HG02588 (cell line): Measurements from ENCODE around the gene PDE4D.
"Not testable (repeated sequence)": the region's sequence is repeated elsewhere in the genome, so short reads cannot be mapped to it uniquely, and the experiment has no call there.

Experiments used
- ATAC-seq: cut with Tn5 transposase; IDR thresholded peaks from one replicate; pipeline ENCODE4 v1.9.1; 2021; ENCODE audit warnings: mild to moderate bottlenecking, moderate library complexity; ENCODE audit not compliant: unreplicated experiment

Gene PDE4D

DNA sequence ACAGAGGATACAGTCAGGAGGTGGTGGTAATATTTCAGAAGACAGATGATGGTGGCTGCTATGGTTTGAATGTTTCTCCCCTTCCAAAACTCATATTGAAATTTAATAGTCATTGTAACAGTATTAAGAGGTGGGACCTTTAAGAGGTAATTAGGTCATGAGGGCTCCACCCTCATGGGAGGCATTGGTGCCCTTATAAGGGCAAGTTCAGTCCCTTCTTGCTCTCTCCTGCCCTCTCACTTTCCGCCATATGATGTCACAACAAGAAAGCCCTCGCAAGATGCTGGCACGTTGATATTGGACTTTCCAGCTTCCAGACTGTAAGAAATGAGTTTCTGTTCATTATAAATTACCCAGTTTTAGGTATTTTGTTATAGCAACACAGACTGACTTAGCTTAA is 274.9 kb downstream of the PDE4D start:
- ATAC-seq: no peak

GRCh38 chr5:59617186-59617771 is 276.2 kb downstream of the PDE4D start:
- no peak for ATAC-seq

DNA sequence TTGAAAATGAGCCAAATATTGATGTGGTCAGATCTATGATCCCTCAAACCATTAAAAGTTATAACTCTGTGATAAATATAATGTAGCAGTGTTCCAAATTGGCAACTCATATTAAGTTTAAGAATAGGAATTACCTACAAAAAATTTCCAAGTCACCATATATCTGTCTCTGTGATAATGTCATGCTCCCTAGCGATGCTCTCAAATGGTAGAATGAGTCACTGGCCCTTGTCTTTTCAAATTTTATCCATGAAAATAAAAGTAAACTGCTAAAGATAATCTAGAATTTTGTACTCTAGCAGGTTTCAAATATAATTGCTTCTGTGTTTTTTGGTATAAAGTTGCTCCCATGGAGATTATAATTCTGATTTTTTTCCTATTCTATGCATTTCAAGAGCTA is 277.1 kb downstream of the PDE4D start:
- ATAC-seq: no peak

- ATAC-seq: no peak
These were observed 278.3 kb downstream of the PDE4D start for GRCh38 chr5:59615272-59615671.

GRCh38 chr5:59609501-59610265 is 283.8 kb downstream of the PDE4D start:
- no peak for ATAC-seq

DNA sequence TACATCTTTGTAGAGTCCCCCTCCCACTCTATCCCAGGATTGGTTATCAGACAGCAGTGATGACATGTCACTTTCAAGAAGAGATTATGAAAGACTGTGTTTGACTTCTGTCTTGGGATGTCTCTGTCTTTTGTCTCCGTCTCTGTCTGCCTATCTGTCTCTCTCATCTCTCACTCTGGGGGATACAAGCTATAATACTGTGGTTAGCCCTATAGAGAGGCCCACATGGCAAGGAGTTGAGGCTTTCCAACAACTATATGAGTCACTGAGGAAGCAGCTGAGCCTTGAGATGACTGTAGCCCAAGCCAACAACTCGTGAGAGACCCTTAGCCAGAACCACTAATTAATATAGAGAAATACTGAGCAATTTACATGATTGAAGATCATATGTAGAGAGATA is 284.8 kb downstream of the PDE4D start:
- ATAC-seq: peak; percentile 52

DNA sequence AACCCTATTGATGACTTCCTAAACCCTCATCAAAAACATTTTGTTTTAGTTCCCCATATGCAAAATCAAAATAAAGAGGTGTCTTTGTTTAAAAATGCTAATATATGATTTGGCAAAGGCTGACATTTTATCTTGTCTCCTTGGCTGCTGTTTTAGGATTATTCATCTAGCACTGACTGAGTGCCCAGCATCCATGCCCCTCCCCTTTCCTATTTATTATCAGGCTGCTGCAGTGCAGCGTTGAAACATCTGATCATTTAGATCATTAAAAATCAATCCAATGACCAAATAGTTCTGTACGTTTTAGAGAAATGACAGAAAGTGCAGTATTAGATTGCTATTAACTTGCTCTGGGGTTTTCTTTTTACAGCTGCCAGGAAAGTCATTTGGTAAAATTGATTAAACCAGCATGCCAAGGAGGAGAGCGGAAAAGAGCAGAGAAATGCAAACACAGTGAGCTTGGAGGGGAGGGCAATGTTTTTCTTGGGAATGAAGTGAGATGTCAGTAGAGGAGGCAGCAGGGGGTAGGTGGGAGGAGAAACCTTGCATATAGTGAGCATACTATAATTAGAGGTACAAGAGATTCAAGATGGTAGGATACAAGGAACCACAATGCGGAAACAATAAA is 286.3 kb downstream of the PDE4D start:
- ATAC-seq: no peak

- no peak for ATAC-seq
These were observed 287.6 kb downstream of the PDE4D start for GRCh38 chr5:59605915-59606314.

DNA sequence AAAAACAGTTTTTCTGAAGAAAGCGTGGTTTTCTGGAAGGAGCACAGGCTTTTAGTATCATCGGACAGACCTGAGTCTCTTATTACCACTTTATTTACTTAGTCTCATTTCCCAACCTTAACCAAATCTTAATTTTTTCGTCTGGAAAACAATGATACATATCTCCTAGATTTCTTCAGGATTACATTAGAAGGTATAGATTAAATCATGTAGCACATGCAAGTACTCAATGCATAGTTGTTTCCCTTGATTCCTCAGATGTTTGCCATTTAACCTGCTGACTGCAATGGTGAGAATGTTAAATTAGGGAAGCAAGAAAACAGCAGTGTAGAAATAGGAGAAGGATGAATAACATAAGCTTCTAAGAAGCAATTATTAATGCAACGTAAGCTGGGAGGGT is 289.4 kb downstream of the PDE4D start:
- ATAC-seq: no peak

DNA sequence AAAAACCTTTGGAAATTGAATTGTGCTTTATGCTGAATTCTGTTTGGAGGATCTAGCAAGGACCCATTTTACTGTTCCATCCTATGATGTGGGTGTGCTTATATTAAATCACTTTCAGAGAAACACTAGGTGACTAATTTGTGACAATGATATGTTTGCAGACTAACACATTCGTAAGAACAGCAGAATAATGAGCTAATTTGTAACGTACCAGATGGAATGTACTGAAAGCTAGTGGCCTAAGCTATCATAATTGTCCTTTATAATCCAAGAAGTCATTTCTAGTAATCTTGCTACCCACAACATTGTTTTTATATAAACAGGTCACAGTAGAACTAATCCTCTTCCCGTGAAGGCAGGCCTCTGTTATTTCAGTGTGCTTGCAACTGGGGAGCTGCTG is 292.5 kb downstream of the PDE4D start:
- no peak for ATAC-seq

GRCh38 chr5:59600153-59600552 is 293.4 kb downstream of the PDE4D start:
- no peak for ATAC-seq

DNA sequence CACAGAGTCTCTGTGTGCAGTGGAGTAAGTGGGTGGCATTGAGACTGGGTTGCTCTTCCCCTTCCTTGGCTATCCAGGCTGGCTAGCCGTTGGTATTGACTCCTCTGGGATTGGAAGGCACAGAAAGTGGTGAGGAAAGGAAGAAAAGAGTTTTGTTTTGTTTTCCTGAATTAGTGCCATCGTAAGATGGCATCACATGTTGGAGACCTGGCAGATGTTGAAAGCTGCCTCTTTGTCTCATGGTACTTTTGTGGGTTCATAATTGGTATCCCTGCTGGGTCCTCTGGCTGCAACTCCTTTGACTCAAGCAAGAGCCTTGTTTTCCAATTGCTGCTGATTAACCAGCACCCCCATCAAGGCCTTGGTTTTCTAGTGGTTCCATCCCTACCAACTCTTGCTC is 293.8 kb downstream of the PDE4D start:
- ATAC-seq: no peak

DNA sequence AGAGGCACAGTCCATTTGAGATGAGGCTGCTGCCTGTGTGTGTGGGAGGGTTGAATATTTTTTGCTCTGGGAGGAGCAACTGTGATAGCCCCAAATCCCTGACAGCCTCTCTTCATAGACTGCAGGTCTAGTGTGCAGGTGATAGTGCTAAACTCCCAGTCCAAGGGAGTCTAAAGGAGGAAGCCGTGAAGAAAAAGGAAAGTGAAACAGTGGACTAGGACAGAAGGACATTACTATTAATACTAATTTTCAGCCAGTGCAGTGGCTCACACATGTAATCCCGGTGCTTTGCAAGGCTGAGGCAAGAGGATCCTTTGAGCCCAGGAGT is 295.0 kb downstream of the PDE4D start:
- no peak for ATAC-seq

DNA sequence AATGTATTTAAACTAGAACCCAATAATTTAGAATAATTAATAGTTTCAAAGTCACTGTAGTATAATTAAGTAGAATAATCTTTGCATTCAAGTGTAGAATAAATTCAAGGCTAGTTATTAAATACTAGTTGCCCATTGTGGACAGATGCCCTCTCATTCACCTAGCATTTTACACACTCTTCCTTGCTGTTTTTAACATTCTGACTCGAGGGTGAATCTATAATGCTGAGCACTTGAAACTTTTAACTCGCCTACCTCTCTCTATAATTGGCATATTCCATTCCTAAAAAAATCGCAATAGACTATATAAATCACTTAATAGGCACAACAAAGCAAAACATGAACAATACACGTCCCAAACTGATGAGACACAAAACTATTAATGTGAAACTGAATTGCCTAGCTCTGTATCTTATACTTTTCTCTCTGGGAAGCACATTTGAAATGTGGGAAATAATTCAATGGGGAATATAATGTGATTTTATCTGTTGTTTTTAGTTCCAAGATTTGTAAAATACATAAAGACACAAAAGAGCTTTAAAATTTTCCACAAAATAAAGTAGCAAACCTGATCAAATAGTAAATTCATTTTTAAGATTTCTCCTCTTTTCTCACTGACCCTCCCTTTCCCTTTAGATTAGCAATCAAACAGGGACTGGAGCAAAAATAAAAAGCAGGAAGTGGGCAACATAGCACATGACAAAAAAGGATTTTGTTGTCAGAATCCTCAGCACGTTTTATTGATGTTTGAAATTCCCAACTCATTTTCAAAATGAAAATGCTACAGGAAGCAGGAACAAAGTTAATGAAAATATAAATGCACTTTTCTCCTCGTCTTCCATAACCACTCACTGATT is 295.6 kb downstream of the PDE4D start:
- ATAC-seq: no peak

- ATAC-seq: no peak
These were observed 296.8 kb downstream of the PDE4D start for GRCh38 chr5:59596586-59597350.

GRCh38 chr5:59594118-59594517 is 299.4 kb downstream of the PDE4D start:
- ATAC-seq: not testable (repeated sequence)

GRCh38 chr5:59593439-59594007 is 300.0 kb downstream of the PDE4D start:
- ATAC-seq: no peak

DNA sequence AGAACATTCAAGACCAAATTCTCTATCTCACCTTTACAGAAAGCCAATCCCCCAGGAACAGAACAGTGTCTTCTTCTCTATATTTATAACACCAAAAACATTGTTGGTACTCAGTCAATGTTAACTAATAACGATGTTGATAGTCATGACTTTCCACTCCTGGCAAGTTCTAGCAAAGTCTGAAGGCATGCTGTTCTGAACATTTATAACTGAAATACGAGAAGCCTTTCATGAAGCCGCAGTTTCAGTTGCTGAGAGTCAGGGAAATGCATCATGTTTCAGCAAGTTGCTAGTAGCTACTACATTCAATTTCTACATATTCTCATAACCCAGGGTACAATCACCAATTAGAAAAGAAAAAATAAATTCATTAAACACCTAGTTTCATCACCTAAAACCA is 301.4 kb downstream of the PDE4D start:
- no peak for ATAC-seq

DNA sequence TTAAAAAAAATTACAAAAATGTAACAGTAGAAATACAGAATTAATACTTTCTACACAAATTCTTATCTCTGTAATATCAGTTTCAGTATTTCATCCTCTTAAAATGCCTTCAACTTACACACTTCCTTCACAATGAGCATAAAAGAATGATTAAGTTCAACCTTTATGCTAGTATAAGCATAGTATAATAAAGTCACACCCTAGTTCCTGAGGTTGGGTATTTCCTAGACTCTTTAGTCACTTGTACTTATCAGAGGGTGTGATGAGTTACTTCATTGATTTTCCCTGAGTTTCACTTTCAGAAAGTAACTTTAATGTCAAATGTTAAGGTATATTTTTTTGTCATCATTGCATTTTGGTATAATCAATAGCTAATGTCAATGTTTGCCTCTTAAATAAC is 302.4 kb downstream of the PDE4D start:
- peak; percentile 60 for ATAC-seq

- no peak for ATAC-seq
These were observed 304.6 kb downstream of the PDE4D start for GRCh38 chr5:59588922-59589321.
